GM12865 (cell line): ENCODE results near the gene PTPN11.

Source experiments
- DNase-seq: peaks from one replicate; pipeline ENCODE4 v3.0.0; 2010; ENCODE audit warnings: low read depth
- H3K4me3 ChIP-seq: 2 replicates; pipeline ENCODE4 v1.5.1; 2011; ENCODE audit warnings: mild to moderate bottlenecking, low read depth, low read length, control low read depth
- CTCF ChIP-seq: IDR thresholded peaks from 2 replicates; pipeline ENCODE4 v1.5.1; 2011; ENCODE audit warnings: low read length, control low read depth, low read depth, inconsistent platforms; ENCODE audit not compliant: insufficient read depth; ENCODE audit errors: missing control alignments

Gene PTPN11

GRCh38 chr12:112533528-112533927 lies 114.8 kb downstream of the PTPN11 start:
- DNase-seq: no peak
- no peak overlapping the region for H3K4me3 ChIP-seq
- no peak for TF ChIP-seq CTCF

GRCh38 chr12:112535017-112535416 lies 116.3 kb downstream of the PTPN11 start:
- no peak for TF ChIP-seq CTCF
- H3K4me3 ChIP-seq: no peak overlapping the region
- no peak for DNase-seq

- no peak overlapping the region for H3K4me3 ChIP-seq
- no peak for TF ChIP-seq CTCF
- no peak for DNase-seq
These were observed 117.1 kb downstream of the PTPN11 start for GRCh38 chr12:112535637-112536366.

- H3K4me3 ChIP-seq: no peak overlapping the region
- no peak for DNase-seq
- TF ChIP-seq CTCF: no peak
These were observed 117.6 kb downstream of the PTPN11 start for GRCh38 chr12:112536367-112536730.

GRCh38 chr12:112537710-112538396 lies 119.1 kb downstream of the PTPN11 start:
- no peak overlapping the region for H3K4me3 ChIP-seq
- TF ChIP-seq CTCF: no peak
- no peak for DNase-seq

GRCh38 chr12:112538740-112539139 lies 120.0 kb downstream of the PTPN11 start:
- DNase-seq: no peak
- no peak for TF ChIP-seq CTCF

GRCh38 chr12:112539221-112539620 lies 120.5 kb downstream of the PTPN11 start:
- H3K4me3 ChIP-seq: no peak overlapping the region
- no peak for TF ChIP-seq CTCF
- DNase-seq: no peak

More at GRCh38 chr12:112538740-112539139, 120.0 kb downstream of the PTPN11 start:
- H3K4me3 ChIP-seq: no peak overlapping the region
